HG03095 (cell line): ENCODE data around the gene FCN2.

Source experiments
- ATAC-seq: cut with Tn5 transposase; IDR thresholded peaks from one replicate; pipeline ENCODE4 v1.9.1; 2021; ENCODE audit warnings: moderate library complexity; ENCODE audit not compliant: unreplicated experiment

The FCN2 gene

DNA sequence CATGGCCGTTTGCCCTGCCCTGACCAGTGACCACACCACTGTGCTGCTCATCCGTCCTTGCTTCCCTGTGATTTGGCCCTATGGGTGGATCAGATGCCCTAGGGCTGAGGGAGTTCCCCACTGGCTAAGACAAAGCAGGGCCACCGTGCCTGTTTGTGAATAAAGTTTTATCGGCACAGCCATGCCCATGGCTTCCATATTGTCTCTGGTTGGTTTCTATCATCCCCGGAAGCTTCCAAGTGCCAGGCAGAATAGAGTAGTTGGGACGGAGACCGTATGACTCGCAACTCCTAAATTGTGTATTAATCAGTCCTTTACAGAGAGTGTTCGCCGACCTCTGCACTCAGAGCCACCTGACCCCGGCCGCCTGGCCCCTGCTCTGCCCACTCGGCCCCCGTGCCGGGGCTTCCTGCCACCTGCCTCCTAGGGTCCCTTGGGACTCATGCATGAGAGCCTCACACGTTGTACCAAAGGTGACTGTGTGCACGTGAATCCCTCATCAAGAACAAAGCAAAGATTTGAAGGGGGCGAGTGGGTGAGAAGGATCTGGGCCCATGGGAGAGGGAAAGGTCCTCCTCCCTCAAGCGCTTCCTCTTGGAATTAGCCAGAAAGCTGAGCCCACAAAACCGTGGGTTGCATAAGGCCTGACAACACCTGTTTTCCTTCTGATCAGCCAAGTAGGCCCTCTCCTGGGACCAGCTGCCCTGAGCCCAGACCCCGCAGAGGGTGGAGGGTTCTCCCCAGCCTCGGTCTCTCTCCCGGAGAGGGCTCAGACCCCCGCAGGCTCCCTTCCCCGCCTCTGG lies 11.7 kb upstream of the FCN2 start:
- no peak for ATAC-seq

DNA sequence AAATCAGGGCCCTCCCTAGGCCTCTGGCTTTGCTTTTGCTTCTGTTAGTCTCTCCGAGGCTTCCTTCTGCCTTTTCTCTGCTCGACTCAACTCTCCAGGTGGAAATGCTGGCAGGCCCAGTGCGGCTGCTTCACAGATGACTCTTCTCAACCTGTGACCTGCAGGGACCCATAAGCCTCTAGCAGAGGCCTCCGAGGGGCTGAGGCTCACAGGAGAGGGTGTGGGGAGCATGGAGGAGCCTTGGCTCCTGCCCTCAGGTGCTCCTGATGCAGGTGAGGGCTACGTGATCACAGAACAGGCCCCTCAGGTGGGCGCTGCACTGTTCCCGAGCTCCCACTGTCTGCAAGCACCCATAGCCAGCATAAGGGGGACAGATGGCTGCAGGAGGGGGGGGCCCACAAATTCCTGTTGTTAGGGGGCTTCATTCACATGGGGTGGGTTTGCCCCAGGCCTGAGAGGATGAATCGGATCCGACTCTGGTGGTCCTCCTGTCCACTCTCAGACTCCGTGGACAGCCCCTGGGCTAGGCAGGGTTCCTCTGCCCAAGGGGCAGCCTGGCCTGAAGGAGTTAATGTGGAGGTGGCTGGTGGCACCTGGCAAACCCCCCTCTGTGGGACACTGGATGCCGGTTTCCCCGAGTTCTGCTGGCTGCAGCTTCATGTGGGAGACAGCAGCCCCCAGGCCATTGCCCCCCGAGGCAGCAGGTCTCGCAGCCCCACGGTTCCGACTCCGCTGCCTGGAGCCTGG lies 10.9 kb upstream of the FCN2 start:
- no peak for ATAC-seq

GRCh38 chr9:134870301-134870694 lies 10.3 kb upstream of the FCN2 start:
- no peak for ATAC-seq

DNA sequence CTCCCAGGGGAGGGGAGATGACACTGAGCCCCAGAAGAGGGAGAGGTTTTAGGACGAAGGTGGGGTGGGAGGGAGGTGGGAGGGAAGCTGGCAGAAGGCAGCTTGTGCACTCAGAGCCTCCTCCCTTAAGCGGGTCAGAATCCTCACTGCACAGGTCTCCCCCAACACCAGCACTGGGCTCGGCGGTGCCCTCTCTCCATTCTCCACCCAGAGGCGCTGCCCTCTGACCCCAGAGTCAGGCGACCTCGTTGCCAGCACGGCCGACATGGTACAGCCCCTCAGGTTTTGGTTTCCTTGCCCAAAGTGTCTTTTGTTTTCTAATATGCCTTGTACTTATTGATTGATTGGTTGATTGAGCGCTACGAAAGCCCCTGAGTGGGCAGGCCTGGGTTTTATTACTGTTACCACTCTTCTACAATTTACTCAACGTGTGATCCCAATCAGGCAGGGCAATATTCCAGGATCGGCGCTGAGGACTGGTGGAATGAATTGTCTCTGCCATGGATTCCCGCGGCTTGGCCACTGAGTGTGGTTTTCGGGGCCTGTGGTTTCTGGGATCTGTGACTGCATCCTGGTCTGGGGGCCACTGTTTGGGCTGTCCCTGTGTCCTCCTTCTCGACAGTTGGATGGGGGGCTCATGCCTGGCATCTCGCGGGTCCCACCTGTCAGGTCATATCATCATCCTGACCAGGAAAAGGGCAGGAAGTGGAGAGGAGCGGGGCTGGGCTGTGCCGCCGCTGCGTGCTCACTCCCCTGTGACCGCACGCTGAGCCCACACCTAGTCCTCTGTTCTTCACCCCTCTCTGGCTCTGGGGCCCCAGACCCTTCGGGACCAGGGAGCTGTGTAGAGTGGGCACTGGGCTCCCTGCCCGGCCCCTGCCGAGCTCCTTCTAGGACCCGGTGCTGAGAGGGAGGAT lies 9.6 kb upstream of the FCN2 start:
- ATAC-seq: no peak

GRCh38 chr9:134871697-134872340 lies 8.8 kb upstream of the FCN2 start:
- ATAC-seq: no peak

GRCh38 chr9:134872482-134873231 lies 8.0 kb upstream of the FCN2 start:
- ATAC-seq: no peak

- no peak for ATAC-seq
These were observed 5.2 kb upstream of the FCN2 start for GRCh38 chr9:134875371-134875770.

DNA sequence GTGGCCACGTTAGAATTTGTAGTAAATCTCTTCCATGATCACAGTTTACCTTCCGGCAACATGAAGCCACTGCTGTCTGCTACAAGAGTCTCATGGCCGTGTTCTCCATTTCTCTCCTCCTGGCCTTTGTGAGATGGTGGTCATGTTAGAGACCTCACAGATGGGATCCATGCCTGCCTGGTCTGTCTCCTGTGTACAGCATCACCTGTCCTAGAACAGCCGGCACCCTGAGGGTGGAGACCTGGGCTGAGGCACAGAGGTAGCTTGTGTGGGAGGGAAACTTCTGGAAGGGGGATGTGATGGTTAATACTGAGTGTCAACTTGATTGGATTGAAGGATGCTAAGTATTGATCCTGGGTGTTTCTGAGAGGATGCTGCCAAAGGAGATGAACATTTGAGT lies 3.1 kb upstream of the FCN2 start:
- no peak for ATAC-seq

DNA sequence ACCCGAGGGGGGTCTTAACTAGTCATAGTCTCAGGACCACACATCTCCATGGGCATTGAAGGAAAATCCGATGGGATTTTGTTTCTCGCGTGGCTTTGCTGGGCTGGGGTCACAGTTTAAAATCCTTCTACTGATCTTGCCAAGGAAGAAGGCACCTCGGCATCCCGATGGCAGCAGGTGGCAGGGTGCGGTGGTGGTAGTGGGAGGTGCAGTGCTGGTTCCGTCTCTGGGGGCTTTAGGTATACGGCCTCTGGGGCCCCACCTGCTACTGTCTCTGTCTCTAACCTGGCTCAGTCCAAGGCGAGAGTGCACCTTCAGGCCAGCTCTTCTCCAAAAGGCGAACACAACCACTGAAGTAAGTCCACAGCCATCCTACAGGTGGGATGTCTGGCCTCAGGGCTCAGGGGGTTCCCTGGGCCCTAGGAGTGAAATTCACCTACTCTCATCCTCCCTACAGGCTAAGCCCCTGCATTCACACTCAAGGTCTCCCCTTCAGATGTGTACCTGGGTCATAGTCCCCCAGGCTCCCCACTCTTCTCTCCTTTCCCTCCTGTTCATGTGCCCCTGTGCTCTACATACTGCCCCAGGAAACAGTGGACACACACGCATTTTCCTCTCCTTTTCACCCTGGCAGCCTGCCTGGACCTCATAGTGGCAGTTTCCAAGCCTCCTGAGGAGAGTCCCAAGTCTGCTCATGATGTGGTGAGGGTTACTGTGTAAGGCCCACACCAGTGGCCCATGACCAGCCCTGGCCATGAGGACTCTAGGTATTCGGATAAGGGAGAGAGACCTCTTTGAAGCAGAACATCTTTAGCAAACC lies 736 bp upstream of the FCN2 start:
- no peak for ATAC-seq

DNA sequence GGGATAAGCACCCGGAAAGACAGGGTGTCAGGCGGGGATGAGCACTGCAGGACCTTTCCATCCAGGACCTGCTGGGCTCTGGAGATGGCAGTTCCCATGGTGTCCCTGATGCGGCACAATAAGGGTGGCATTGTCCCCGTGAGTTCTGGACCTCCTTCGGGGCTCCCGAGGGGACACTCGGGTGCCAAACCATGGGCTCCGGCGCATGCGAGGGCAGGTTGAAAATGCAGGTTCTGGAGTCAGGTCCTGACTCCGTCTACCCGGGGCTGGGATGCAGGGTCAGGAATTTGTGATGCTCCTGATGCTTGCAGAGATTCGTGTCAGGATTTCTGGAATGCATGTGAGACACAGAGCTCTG lies 682 bp downstream of the FCN2 start:
- no peak for ATAC-seq

DNA sequence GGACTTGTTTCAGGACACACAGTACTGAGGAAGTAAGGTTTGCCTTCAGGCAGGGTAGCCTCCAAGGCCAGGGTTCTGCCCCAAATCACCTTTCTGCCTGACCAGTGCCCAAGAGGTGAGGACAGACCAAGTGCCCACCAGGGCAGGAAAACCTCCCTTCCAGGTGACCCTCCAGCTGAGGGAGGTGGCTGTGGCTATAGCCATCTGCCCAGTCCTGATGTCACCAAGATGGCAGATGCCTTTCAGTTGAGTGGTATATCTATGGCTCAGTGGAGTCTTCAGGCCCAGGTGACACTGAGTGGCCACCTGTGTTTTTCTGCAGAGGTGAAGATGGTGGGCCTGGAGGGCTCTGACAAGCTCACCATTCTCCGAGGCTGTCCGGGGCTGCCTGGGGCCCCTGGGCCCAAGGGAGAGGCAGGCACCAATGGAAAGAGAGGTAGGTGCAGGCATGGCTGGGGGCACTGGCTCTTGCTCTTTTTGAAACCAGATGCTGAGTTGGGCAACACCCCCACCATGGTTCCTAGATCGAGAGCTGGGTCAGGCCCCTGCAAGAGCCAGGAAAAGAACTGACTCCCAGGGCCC lies 1.7 kb downstream of the FCN2 start:
- ATAC-seq: no peak

DNA sequence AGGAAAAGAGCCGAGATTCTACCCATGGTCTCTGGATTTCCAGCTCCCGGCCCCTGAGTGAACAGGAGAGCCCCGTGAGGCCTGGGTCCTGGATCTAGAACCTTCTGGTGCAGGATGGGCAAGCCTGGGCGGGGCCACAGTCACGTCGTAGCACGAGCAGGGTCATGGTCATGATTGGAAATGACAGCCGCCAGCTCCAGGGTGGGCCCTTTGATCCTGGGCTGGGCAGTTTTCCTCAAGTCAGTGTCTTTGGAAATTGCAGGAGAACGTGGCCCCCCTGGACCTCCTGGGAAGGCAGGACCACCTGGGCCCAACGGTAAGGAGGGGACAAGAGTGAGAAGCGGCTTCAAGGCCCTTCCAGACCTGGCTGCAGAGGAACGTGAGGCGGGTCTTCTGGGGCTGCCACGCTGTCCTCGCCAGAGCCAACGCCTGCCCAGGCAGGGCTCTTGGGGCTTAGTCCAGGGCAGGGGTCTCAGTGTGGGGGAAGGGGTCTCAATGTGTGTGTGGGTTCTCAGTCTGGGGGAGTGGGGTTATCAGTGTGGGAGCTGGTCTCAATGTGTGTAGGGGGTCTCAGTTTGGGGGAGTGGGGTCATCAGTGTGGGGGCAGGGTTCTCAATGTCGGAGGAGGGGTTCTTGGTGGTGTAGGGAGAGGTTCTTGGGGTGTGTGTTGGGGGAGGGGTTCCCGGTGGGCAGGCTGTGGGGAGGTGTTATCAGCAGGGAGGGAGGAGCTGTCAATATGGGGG lies 2.6 kb downstream of the FCN2 start:
- no peak for ATAC-seq

- no peak for ATAC-seq
These were observed 3.9 kb downstream of the FCN2 start for GRCh38 chr9:134884492-134884891.

- ATAC-seq: no peak
These were observed 4.5 kb downstream of the FCN2 start for GRCh38 chr9:134885001-134885678.

GRCh38 chr9:134885679-134886412 lies 5.2 kb downstream of the FCN2 start:
- ATAC-seq: no peak

GRCh38 chr9:134886413-134886913 lies 5.9 kb downstream of the FCN2 start:
- ATAC-seq: no peak

DNA sequence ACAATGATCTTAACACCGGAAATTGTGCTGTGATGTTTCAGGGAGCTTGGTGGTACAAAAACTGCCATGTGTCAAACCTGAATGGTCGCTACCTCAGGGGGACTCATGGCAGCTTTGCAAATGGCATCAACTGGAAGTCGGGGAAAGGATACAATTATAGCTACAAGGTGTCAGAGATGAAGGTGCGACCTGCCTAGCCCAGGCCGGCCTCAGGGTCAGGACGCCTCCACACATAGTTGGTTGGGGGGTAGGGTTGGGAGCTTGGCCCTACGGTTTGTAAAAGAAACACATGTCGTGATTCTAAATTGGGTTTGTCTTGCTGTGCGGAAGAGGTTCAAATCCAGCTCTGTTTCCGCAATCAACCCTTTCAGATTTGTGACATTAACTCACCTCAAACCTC lies 6.6 kb downstream of the FCN2 start:
- ATAC-seq: no peak
